Body of pancreas (tissue), 4 donors: ENCODE results near the gene BDNF.

ENCODE experiments used
- CTCF ChIP-seq, 7 experiments: fragments of 450-650 bp in 4 of 7; fragments of 200-600 bp in 3 of 7; sonication (generic) in 3 of 7; IDR thresholded peaks; one replicate each; pipeline ENCODE4 v1.5.1; 2016 to 2019; ENCODE audit warnings: antibody characterized with exemption in 7 of 7
- POLR2A ChIP-seq, 3 donors: fragments of 450-650 bp; IDR thresholded peaks; one replicate each; pipeline ENCODE4 v1.6.1; 2016; ENCODE audit warnings: antibody characterized with exemption in 3 of 3, mild to moderate bottlenecking in 2 of 3

- TF ChIP-seq CTCF (IDR thresholded peaks at IDR 0.05) (no peak), POLR2A (IDR thresholded peaks at IDR 0.05) (no peak)
Measured at GRCh38 chr11:27740362-27741013, 40.2 kb upstream of the BDNF start.
